Stimulated activated CD4-positive, alpha-beta T cell treated with anti-CD3 and anti-CD28 coated beads, TNF-alpha, amount 100 ng/mL, for 4 hours (primary cell): Measurements from ENCODE around the gene ERP44.

Source experiments
- DNase-seq, 3 experiments: peaks; one replicate each; pipeline ENCODE4 v3.0.0-alpha.2; 2020; ENCODE audit warnings: low read depth in 3 of 3

Gene ERP44

GRCh38 chr9:99936947-99937587, 161.7 kb downstream of the ERP44 start:
- no peak for DNase-seq

- no peak for DNase-seq
Observed at GRCh38 chr9:99931155-99931840, 167.5 kb downstream of the ERP44 start.

GRCh38 chr9:99929652-99930051, 169.1 kb downstream of the ERP44 start:
- no peak for DNase-seq
